Measurements from ENCODE around the gene ALCAM. TPM values are rescaled to one million over a fixed set of nuclear protein-coding genes. Genes with fewer than 3 reads are reported as not detected.

Gene ALCAM
- total and polyA plus RNA-seq, 2 donors (not counting 1 experiment from before 2014, with no cell fraction given) = 168 to 188 TPM

GRCh38 chr3:105579439-105579838, 212.7 kb downstream of the ALCAM start:
- H3K27me3 ChIP-seq (ENCODE audit: control insufficient read depth, insufficient read depth, low read length) = no peaks in the 10 kb centered on the region
- H2AFZ ChIP-seq (ENCODE audit: low read length) = no peak overlapping the region
- H4K20me1 ChIP-seq (ENCODE audit: control insufficient read depth, extremely low read depth, insufficient read depth, low read length) = no peaks in the 10 kb centered on the region
- peak in 1 of 2 donors; percentile 59 for DNase-seq (ENCODE audit: low read depth in 2 of 2)
- no peak overlapping the region for H3K4me3 ChIP-seq (replicated peaks in 1 of 4; ENCODE audit: control extremely low read depth in 1 of 4, insufficient read depth in 1 of 4, low read depth in 3 of 4, low read length in 4 of 4)
- TF ChIP-seq CTCF (conservative IDR thresholded peaks at IDR 0.05 in 1 of 2, IDR thresholded peaks at IDR 0.05 in 1 of 2; ENCODE audit: low read depth in 1 of 2, low read length in 2 of 2) = no peak
- no peak for TF ChIP-seq EZH2 (IDR thresholded peaks at IDR 0.05; ENCODE audit: low read length, missing control alignments)
- no peak overlapping the region for H3K27ac ChIP-seq (ENCODE audit: insufficient read depth, low read length)
- no peaks in the 10 kb centered on the region for H3K9me3 ChIP-seq (ENCODE audit: control insufficient read depth, insufficient read depth, low read depth, low read length)
- no peak overlapping the region for H3K4me2 ChIP-seq (ENCODE audit: extremely low read depth, insufficient read depth, low read length)
- H3K9ac ChIP-seq (ENCODE audit: insufficient read depth, low read length) = no peak overlapping the region
- no peaks in the 10 kb centered on the region for H3K36me3 ChIP-seq (ENCODE audit: control insufficient read depth, insufficient read depth, low read length)
- H3K4me1 ChIP-seq (ENCODE audit: control insufficient read depth, extremely low read depth, insufficient read depth, low read length) = no peaks in the 10 kb centered on the region
- no peaks in the 10 kb centered on the region for H3K79me2 ChIP-seq (ENCODE audit: control insufficient read depth, insufficient read depth, low read length)

- Histone ChIP-seq H3K9me3 (ENCODE audit: control insufficient read depth, insufficient read depth, low read depth, low read length) (no peaks in the 10 kb centered on the region), H3K4me3 (replicated peaks in 1 of 4; ENCODE audit: control extremely low read depth in 1 of 4, insufficient read depth in 1 of 4, low read depth in 3 of 4, low read length in 4 of 4) (no peak overlapping the region), H3K27me3 (ENCODE audit: control insufficient read depth, insufficient read depth, low read length) (no peaks in the 10 kb centered on the region), H4K20me1 (ENCODE audit: control insufficient read depth, extremely low read depth, insufficient read depth, low read length) (no peaks in the 10 kb centered on the region), H2AFZ (ENCODE audit: low read length) (no peak overlapping the region), H3K4me1 (ENCODE audit: control insufficient read depth, extremely low read depth, insufficient read depth, low read length) (no peaks in the 10 kb centered on the region), H3K9ac (ENCODE audit: insufficient read depth, low read length) (no peak overlapping the region), H3K4me2 (ENCODE audit: extremely low read depth, insufficient read depth, low read length) (no peak overlapping the region), H3K79me2 (ENCODE audit: control insufficient read depth, insufficient read depth, low read length) (no peaks in the 10 kb centered on the region), H3K27ac (ENCODE audit: insufficient read depth, low read length) (no peak overlapping the region), H3K36me3 (ENCODE audit: control insufficient read depth, insufficient read depth, low read length) (no peaks in the 10 kb centered on the region)
- TF ChIP-seq EZH2 (IDR thresholded peaks at IDR 0.05; ENCODE audit: low read length, missing control alignments) = no peak
- TF ChIP-seq CTCF (conservative IDR thresholded peaks at IDR 0.05 in 1 of 2, IDR thresholded peaks at IDR 0.05 in 1 of 2; ENCODE audit: low read depth in 1 of 2, low read length in 2 of 2) = no peak
- peak in 1 of 2 donors; percentile 51 for DNase-seq (ENCODE audit: low read depth in 2 of 2)
These were observed 213.7 kb downstream of the ALCAM start for GRCh38 chr3:105580296-105580965.

- Histone ChIP-seq H2AFZ (ENCODE audit: low read length) (no peak overlapping the region), H3K9me3 (ENCODE audit: control insufficient read depth, insufficient read depth, low read depth, low read length) (no peaks in the 10 kb centered on the region), H3K79me2 (ENCODE audit: control insufficient read depth, insufficient read depth, low read length) (no peaks in the 10 kb centered on the region), H3K27ac (ENCODE audit: insufficient read depth, low read length) (no peak overlapping the region), H3K36me3 (ENCODE audit: control insufficient read depth, insufficient read depth, low read length) (no peaks in the 10 kb centered on the region), H4K20me1 (ENCODE audit: control insufficient read depth, extremely low read depth, insufficient read depth, low read length) (no peaks in the 10 kb centered on the region), H3K4me1 (ENCODE audit: control insufficient read depth, extremely low read depth, insufficient read depth, low read length) (no peaks in the 10 kb centered on the region), H3K9ac (ENCODE audit: insufficient read depth, low read length) (no peak overlapping the region), H3K4me3 (replicated peaks in 1 of 4; ENCODE audit: control extremely low read depth in 1 of 4, insufficient read depth in 1 of 4, low read depth in 3 of 4, low read length in 4 of 4) (no peak overlapping the region), H3K27me3 (ENCODE audit: control insufficient read depth, insufficient read depth, low read length) (no peaks in the 10 kb centered on the region), H3K4me2 (ENCODE audit: extremely low read depth, insufficient read depth, low read length) (no peak overlapping the region)
- TF ChIP-seq CTCF (conservative IDR thresholded peaks at IDR 0.05 in 1 of 2, IDR thresholded peaks at IDR 0.05 in 1 of 2; ENCODE audit: low read depth in 1 of 2, low read length in 2 of 2) = no peak
- TF ChIP-seq EZH2 (IDR thresholded peaks at IDR 0.05; ENCODE audit: low read length, missing control alignments) = no peak
- no peak for DNase-seq (ENCODE audit: low read depth in 2 of 2)
These were observed 215.3 kb downstream of the ALCAM start for GRCh38 chr3:105582015-105582414.
